IPS DF 4.7 (cell line): Measurements from ENCODE around the gene TAF6.

Source experiments
- DNase-seq: peaks from one replicate; pipeline ENCODE4 v3.0.0-alpha.2; 2013; ENCODE audit warnings: low spot score; ENCODE audit errors: extremely low read depth

Gene TAF6

GRCh38 chr7:100095704-100096103 is 23.5 kb downstream of the TAF6 start:
- DNase-seq, result no peak

- DNase-seq, result no peak
Measured at GRCh38 chr7:100095289-100095688, 23.9 kb downstream of the TAF6 start.

- DNase-seq, result no peak
Measured at GRCh38 chr7:100093925-100094486, 25.2 kb downstream of the TAF6 start.

GRCh38 chr7:100093498-100093897 is 25.7 kb downstream of the TAF6 start:
- no peak for DNase-seq

GRCh38 chr7:100093054-100093453 is 26.1 kb downstream of the TAF6 start:
- no peak for DNase-seq

GRCh38 chr7:100091411-100092181 is 27.6 kb downstream of the TAF6 start:
- DNase-seq, result no peak

GRCh38 chr7:100090527-100091410 is 28.4 kb downstream of the TAF6 start:
- no peak for DNase-seq

GRCh38 chr7:100089458-100090196 is 29.5 kb downstream of the TAF6 start:
- no peak for DNase-seq

- no peak for DNase-seq
Measured at GRCh38 chr7:100088621-100089457, 30.3 kb downstream of the TAF6 start, which contains the start of gene COPS6. COPS6 (plus strand) TSS chr7:100088969; CDS start chr7:100088991, 22 bp downstream.

- no peak for DNase-seq
Measured at GRCh38 chr7:100088095-100088620, 31.0 kb downstream of the TAF6 start.

GRCh38 chr7:100087055-100087750 is 32.0 kb downstream of the TAF6 start:
- no peak for DNase-seq

GRCh38 chr7:100085515-100085914 is 33.6 kb downstream of the TAF6 start:
- DNase-seq, result no peak

- DNase-seq, result no peak
Measured at GRCh38 chr7:100082978-100083377, 36.2 kb downstream of the TAF6 start.

GRCh38 chr7:100081535-100082102 is 37.5 kb downstream of the TAF6 start, which contains the start of gene ZNF3:
ZNF3 (minus strand) TSS chr7:100081723; CDS start chr7:100077357, 4,366 bp downstream.
- peak; percentile 97 for DNase-seq

- DNase-seq, result no peak
Measured at GRCh38 chr7:100080907-100081534, 38.1 kb downstream of the TAF6 start.

GRCh38 chr7:100079024-100079560 is 40.1 kb downstream of the TAF6 start:
- no peak for DNase-seq

GRCh38 chr7:100077205-100077604 is 42.0 kb downstream of the TAF6 start:
- no peak for DNase-seq

- DNase-seq, result no peak
Measured at GRCh38 chr7:100075418-100075817, 43.7 kb downstream of the TAF6 start.
